HEK293 (cell line): Measurements from ENCODE around the gene ECE1.

Experiments
- CTCF ChIA-PET: fragments of 350-600 bp; formaldehyde crosslinking; extraction: SDS; loops from one replicate; lab custom pipeline; 2021; ENCODE audit warnings: antibody characterized with exemption; lab: Yijun Ruan, JAX
- POLR2A ChIA-PET: fragments of 300-600 bp; formaldehyde crosslinking; extraction: SDS; loops from one replicate; lab custom pipeline; 2020; ENCODE audit warnings: antibody characterized with exemption, inconsistent platforms; lab: Yijun Ruan, JAX
- H3K27ac ChIP-seq: fragments of 200-500 bp; sonication (Bioruptor generic); 2 replicates; pipeline ENCODE4 v1.5.1; 2014; ENCODE audit warnings: low read depth, low read length, control low read depth, inconsistent platforms; ENCODE audit errors: extremely low read depth
- H3K36me3 ChIP-seq, 2 experiments: fragments of 200-500 bp in 1 of 2; sonication (Bioruptor generic) in 1 of 2; 1 replicate in 1 of 2; 2 replicates in 1 of 2; pipeline ENCODE4 v1.5.1; 2014 to 2017; ENCODE audit warnings: inconsistent platforms in 2 of 2, low read length in 2 of 2; ENCODE audit not compliant: control insufficient read depth in 2 of 2, insufficient read depth in 1 of 2
- H3K4me1 ChIP-seq: fragments of 200-500 bp; sonication (Bioruptor generic); 2 replicates; pipeline ENCODE4 v1.5.1; 2014; ENCODE audit warnings: mild to moderate bottlenecking, low read length, inconsistent platforms; ENCODE audit not compliant: control insufficient read depth, insufficient read depth
- H3K4me3 ChIP-seq: 2 replicates; pipeline ENCODE4 v1.5.1; 2011; ENCODE audit warnings: low read depth, mild to moderate bottlenecking, control low read depth, low read length, moderate library complexity
- H3K9me3 ChIP-seq: fragments of 200-500 bp; sonication (Bioruptor generic); 2 replicates; pipeline ENCODE4 v1.5.1; 2014; ENCODE audit warnings: low read depth, low read length, inconsistent platforms; ENCODE audit not compliant: control insufficient read depth, insufficient read depth
- EGR2 ChIP-seq: fragments of 450-650 bp; formaldehyde crosslinking; IDR thresholded peaks from 2 replicates; pipeline ENCODE4 v1.5.1; 2016; ENCODE audit warnings: low read depth, missing biosample characterization, missing genetic modification characterization
- GLIS2 ChIP-seq: fragments of 450-650 bp; formaldehyde crosslinking; IDR thresholded peaks from 2 replicates; pipeline ENCODE4 v1.5.1; 2016; ENCODE audit warnings: missing biosample characterization, missing genetic modification characterization
- HIC1 ChIP-seq: fragments of 450-650 bp; formaldehyde crosslinking; IDR thresholded peaks from 2 replicates; pipeline ENCODE4 v1.5.1; 2016; ENCODE audit warnings: missing biosample characterization, missing genetic modification characterization
- INSM2 ChIP-seq: fragments of 450-650 bp; formaldehyde crosslinking; IDR thresholded peaks from 2 replicates; pipeline ENCODE4 v1.5.1; 2016; ENCODE audit warnings: missing biosample characterization, missing genetic modification characterization
- KLF1 ChIP-seq: fragments of 450-650 bp; formaldehyde crosslinking; IDR thresholded peaks from 2 replicates; pipeline ENCODE4 v1.5.1; 2016; ENCODE audit warnings: missing biosample characterization, missing genetic modification characterization
- KLF8 ChIP-seq: fragments of 450-650 bp; formaldehyde crosslinking; IDR thresholded peaks from 2 replicates; pipeline ENCODE4 v1.5.1; 2016; ENCODE audit warnings: missing biosample characterization, missing genetic modification characterization
- KLF9 ChIP-seq: fragments of 450-650 bp; formaldehyde crosslinking; IDR thresholded peaks from 2 replicates; pipeline ENCODE4 v1.5.1; 2016; ENCODE audit warnings: missing biosample characterization, missing genetic modification characterization, low read depth
- OSR2 ChIP-seq: fragments of 450-650 bp; formaldehyde crosslinking; IDR thresholded peaks from 2 replicates; pipeline ENCODE4 v1.5.1; 2016; ENCODE audit warnings: missing biosample characterization, missing genetic modification characterization
- PATZ1 ChIP-seq: fragments of 450-650 bp; formaldehyde crosslinking; IDR thresholded peaks from 2 replicates; pipeline ENCODE4 v1.5.1; 2016; ENCODE audit warnings: missing biosample characterization, missing genetic modification characterization
- SP2 ChIP-seq: fragments of 450-650 bp; formaldehyde crosslinking; IDR thresholded peaks from 2 replicates; pipeline ENCODE4 v1.5.1; 2016; ENCODE audit warnings: missing biosample characterization, missing genetic modification characterization
- WT1 ChIP-seq: fragments of 450-650 bp; formaldehyde crosslinking; IDR thresholded peaks from 2 replicates; pipeline ENCODE4 v1.5.1; 2016; ENCODE audit warnings: missing biosample characterization, missing genetic modification characterization
- YY2 ChIP-seq: fragments of 450-650 bp; formaldehyde crosslinking; IDR thresholded peaks from 2 replicates; pipeline ENCODE4 v1.5.1; 2016; ENCODE audit warnings: missing biosample characterization, missing genetic modification characterization
- ZBTB17 ChIP-seq: fragments of 450-650 bp; formaldehyde crosslinking; IDR thresholded peaks from 2 replicates; pipeline ENCODE4 v1.5.1; 2016; ENCODE audit warnings: missing biosample characterization, missing genetic modification characterization
- ZBTB20 ChIP-seq: fragments of 450-650 bp; formaldehyde crosslinking; IDR thresholded peaks from 2 replicates; pipeline ENCODE4 v1.5.1; 2016; ENCODE audit warnings: missing biosample characterization, missing genetic modification characterization
- ZEB2 ChIP-seq: fragments of 450-650 bp; formaldehyde crosslinking; IDR thresholded peaks from 2 replicates; pipeline ENCODE4 v1.5.1; 2016; ENCODE audit warnings: missing biosample characterization, missing genetic modification characterization
- ZFP37 ChIP-seq: fragments of 450-650 bp; formaldehyde crosslinking; IDR thresholded peaks from 2 replicates; pipeline ENCODE4 v1.5.1; 2016; ENCODE audit warnings: missing biosample characterization, missing genetic modification characterization
- ZIC2 ChIP-seq: fragments of 450-650 bp; formaldehyde crosslinking; IDR thresholded peaks from 2 replicates; pipeline ENCODE4 v1.5.1; 2016; ENCODE audit warnings: missing biosample characterization, missing genetic modification characterization
- ZNF133 ChIP-seq: fragments of 450-650 bp; formaldehyde crosslinking; IDR thresholded peaks from 2 replicates; pipeline ENCODE4 v1.5.1; 2016; ENCODE audit warnings: missing biosample characterization, missing genetic modification characterization
- ZNF148 ChIP-seq: fragments of 450-650 bp; formaldehyde crosslinking; IDR thresholded peaks from 2 replicates; pipeline ENCODE4 v1.5.0; 2017; ENCODE audit warnings: missing biosample characterization, missing genetic modification characterization, borderline replicate concordance
- ZNF391 ChIP-seq: fragments of 450-650 bp; formaldehyde crosslinking; IDR thresholded peaks from 2 replicates; pipeline ENCODE4 v1.5.1; 2016; ENCODE audit warnings: low read depth, missing biosample characterization, missing genetic modification characterization, borderline replicate concordance
- ZNF48 ChIP-seq: fragments of 450-650 bp; formaldehyde crosslinking; IDR thresholded peaks from 2 replicates; pipeline ENCODE4 v1.5.1; 2016; ENCODE audit warnings: missing biosample characterization, missing genetic modification characterization
- ZNF600 ChIP-seq: fragments of 450-650 bp; formaldehyde crosslinking; IDR thresholded peaks from 2 replicates; pipeline ENCODE4 v1.5.1; 2016; ENCODE audit warnings: missing biosample characterization, missing genetic modification characterization
- ZNF629 ChIP-seq: fragments of 450-650 bp; formaldehyde crosslinking; IDR thresholded peaks from 2 replicates; pipeline ENCODE4 v1.5.1; 2017; ENCODE audit warnings: missing biosample characterization, missing genetic modification characterization
- ZNF660 ChIP-seq: fragments of 450-650 bp; IDR thresholded peaks from 2 replicates; pipeline ENCODE4 v1.5.1; 2018; ENCODE audit warnings: missing biosample characterization, mild to moderate bottlenecking, missing genetic modification characterization
- ZNF830 ChIP-seq: fragments of 450-650 bp; IDR thresholded peaks from 2 replicates; pipeline ENCODE4 v1.5.0; 2018; ENCODE audit warnings: missing biosample characterization, missing genetic modification characterization, low read depth, mild to moderate bottlenecking, moderate library complexity
- TF ChIP-seq, protein P1 (sequence below): fragments of 450-650 bp; formaldehyde crosslinking; IDR thresholded peaks from 2 replicates; pipeline ENCODE4 v1.5.1; 2017; ENCODE audit warnings: missing biosample characterization, missing genetic modification characterization

ECE1 gene

GRCh38 chr1:21325231-21325718, 35.0 kb upstream of the ECE1 start (continued):
- TF ChIP-seq ZNF830 (tag by site-specific recombination) (no peak), ZNF660 (tag by site-specific recombination) (no peak)

DNA sequence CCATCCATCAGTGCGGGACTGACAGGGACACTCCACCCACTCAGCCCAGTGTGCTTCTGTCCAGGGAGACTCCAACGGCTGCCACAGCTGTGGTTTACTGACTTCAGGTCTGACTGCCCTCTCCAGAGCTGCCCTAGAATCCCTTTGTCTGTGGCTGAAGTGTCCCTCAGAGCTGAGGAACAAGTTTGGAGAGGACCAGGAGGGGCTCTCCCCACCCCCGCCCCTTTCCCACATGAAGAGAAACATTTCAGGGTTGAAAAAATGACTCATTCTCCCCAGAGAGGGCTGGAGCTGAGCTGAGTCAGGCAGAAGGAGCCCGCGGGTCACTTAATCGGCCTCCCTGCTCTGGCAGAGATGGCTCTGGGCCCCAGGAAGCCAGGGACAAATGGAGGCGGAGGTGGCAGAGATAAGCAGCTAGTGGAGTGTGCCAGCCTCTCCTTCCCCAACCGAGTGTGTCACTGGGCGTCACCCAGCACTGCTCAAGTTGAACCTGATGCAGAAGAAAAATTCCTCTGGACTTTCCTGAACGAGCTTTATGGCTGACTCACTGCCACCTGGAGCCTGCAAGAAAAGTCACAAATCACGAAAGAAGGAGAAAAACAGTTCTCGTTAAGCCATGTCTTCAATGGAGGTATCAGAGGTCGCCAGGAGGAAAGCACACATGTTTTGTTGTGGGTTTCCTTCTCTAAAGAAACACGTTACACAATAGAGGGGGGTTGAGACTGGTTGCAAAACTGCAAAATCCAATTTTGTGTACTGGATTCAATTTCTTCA, 34.3 kb upstream of the ECE1 start:
- Histone ChIP-seq H3K9me3 (no peaks in the 10 kb centered on the region), H3K4me3 (no peak overlapping the region), H3K4me1 (peaks cover 25% of the 10 kb centered on the region), H3K27ac (peak overlapping the region; percentile 40), H3K36me3 (no peaks in the 10 kb centered on the region)
- POLR2A ChIA-PET = interaction anchor here (0.6 to 2.5 kb wide), 6 partner anchors 11 to 26 kb away, joined by 3 to 16 read pairs (median 4); no protein-coding TSS in a partner anchor
- CTCF ChIA-PET = interaction anchor here (0.6 to 7.4 kb wide), 10 partner anchors 13 to 179 kb away, joined by 3 to 79 read pairs (median 5); no protein-coding TSS in a partner anchor
- TF ChIP-seq ZBTB17 (peak; percentile 76), ZFP37 (tag by site-specific recombination) (peak; percentile 63; the same call in 1 of the 2 replicates), ZBTB20 (tag by site-specific recombination) (peak; percentile 43; the same call in 1 of the 2 replicates), SP2 (tag by site-specific recombination) (peak; percentile 52; the same call in 1 of the 2 replicates), WT1 (tag by site-specific recombination) (peak; percentile 59; the same call in 1 of the 2 replicates), ZNF600 (peak; percentile 96), ZNF629 (peak; percentile 80), HIC1 (tag by site-specific recombination) (peak; percentile 96), KLF9 (peak; percentile 52; the same call in 1 of the 2 replicates), INSM2 (tag by site-specific recombination) (peak; percentile 87; the same call in 1 of the 2 replicates), YY2 (no peak), OSR2 (tag by site-specific recombination) (peak; percentile 79), ZNF391 (no peak), ZNF148 (no peak), EGR2 (peak; percentile 91), ZIC2 (tag by site-specific recombination) (0 out of 2 replicates have a peak, but pooled peaks have one; percentile 67), ZNF133 (tag by site-specific recombination) (no peak), PATZ1 (tag by site-specific recombination) (peak; percentile 95), GLIS2 (tag by site-specific recombination) (peak; percentile 82), KLF8 (tag by site-specific recombination) (peak; percentile 79; the same call in 1 of the 2 replicates), ZNF48 (tag by site-specific recombination) (no peak), ZEB2 (peak; percentile 92), KLF1 (tag by site-specific recombination) (peak; percentile 61; the same call in 1 of the 2 replicates)
- TF ChIP-seq, protein P1, sequence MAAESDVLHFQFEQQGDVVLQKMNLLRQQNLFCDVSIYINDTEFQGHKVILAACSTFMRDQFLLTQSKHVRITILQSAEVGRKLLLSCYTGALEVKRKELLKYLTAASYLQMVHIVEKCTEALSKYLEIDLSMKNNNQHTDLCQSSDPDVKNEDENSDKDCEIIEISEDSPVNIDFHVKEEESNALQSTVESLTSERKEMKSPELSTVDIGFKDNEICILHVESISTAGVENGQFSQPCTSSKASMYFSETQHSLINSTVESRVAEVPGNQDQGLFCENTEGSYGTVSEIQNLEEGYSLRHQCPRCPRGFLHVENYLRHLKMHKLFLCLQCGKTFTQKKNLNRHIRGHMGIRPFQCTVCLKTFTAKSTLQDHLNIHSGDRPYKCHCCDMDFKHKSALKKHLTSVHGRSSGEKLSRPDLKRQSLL (tag by site-specific recombination) = peak; percentile 65; the same call in 1 of the 2 replicates
